Measurements from ENCODE around the gene SMAD2.

DNA sequence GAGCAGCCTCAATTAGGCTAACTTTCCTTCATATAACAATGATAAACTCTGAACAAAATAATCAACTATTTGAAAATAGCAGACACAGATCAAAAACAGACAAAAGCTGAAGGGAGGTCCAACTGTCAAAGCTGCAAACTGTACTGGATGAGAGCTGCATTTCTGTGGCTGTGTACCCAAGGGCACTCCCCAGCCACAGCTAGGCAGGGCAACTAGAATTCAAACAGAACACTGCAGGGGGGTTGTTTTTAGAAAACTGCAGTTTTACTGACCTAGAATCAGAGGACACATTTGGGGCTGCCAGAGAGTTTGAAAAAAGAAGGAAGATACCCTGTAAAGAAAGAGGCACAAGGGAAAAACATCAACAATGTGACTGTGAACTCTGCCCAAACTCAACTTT, 56.8 kb downstream of the SMAD2 start:
- no peak for TF ChIP-seq POLR2AphosphoS5 (IDR thresholded peaks at IDR 0.05; ENCODE audit: low read depth, low read length)
- TF ChIP-seq POLR2A (IDR thresholded peaks at IDR 0.05; ENCODE audit: low read depth, low read length): no peak
